ENCODE measurements around the gene SLC4A5.
A peak's percentile ranks its signal among the peaks of the same experiment; 100 is the strongest.

DNA sequence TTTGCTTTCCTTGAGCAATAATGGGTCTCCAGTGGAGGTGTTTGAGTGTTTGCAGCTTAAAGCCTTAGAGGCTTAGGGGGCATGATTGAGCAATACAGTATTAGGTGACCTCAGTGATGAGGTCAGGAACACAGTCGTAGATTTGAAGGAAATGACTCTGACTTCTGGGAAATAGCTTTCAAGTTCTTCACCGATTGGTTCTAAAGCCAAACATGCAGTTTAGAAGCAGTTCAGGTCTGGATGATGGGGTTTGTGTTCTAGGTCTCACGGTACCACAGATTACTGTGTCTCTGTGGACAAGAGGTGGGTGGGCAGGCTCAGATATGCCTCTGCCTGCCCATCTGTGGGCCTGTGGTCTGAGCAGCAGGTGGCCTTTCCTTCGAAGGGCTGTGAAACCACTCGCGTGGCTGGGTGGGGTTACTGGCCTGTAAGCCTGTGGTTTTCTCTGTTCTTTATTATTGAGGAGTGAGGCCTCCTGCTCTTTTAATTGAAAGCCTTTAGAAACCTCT lies 137.0 kb downstream of the SLC4A5 start:
- no peak for TF ChIP-seq POLR2A (IDR thresholded peaks at IDR 0.05)
- TF ChIP-seq, protein P1, sequence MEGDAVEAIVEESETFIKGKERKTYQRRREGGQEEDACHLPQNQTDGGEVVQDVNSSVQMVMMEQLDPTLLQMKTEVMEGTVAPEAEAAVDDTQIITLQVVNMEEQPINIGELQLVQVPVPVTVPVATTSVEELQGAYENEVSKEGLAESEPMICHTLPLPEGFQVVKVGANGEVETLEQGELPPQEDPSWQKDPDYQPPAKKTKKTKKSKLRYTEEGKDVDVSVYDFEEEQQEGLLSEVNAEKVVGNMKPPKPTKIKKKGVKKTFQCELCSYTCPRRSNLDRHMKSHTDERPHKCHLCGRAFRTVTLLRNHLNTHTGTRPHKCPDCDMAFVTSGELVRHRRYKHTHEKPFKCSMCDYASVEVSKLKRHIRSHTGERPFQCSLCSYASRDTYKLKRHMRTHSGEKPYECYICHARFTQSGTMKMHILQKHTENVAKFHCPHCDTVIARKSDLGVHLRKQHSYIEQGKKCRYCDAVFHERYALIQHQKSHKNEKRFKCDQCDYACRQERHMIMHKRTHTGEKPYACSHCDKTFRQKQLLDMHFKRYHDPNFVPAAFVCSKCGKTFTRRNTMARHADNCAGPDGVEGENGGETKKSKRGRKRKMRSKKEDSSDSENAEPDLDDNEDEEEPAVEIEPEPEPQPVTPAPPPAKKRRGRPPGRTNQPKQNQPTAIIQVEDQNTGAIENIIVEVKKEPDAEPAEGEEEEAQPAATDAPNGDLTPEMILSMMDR (IDR thresholded peaks at IDR 0.05) = peak in 1 of 7 experiments; percentile 4
- TF ChIP-seq POLR2AphosphoS5 (IDR thresholded peaks at IDR 0.05) = peak in 2 of 3 donors; percentile 34 to 60
- TF ChIP-seq EP300 (IDR thresholded peaks at IDR 0.05) = no peak
